NCI-H2171 (cell line): Measurements from ENCODE around the gene CDK11A.
"Not testable (repeated sequence)": the region's sequence is repeated elsewhere in the genome, so short reads cannot be mapped to it uniquely, and the experiment has no call there.

ENCODE experiments used
- DNase-seq: peaks from one replicate; lab custom pipeline; 2025; lab: John Stamatoyannopoulos, UW

Gene CDK11A

GRCh38 chr1:1684031-1684681, 40.0 kb downstream of the CDK11A start:
- DNase-seq, result no peak

- DNase-seq, result no peak
These were observed 40.9 kb downstream of the CDK11A start for GRCh38 chr1:1683104-1683905.

GRCh38 chr1:1680912-1681273, 43.3 kb downstream of the CDK11A start:
- DNase-seq, result no peak

- DNase-seq, result no peak
These were observed 43.9 kb downstream of the CDK11A start for GRCh38 chr1:1680031-1680911.

GRCh38 chr1:1678581-1679380, 45.4 kb downstream of the CDK11A start:
- DNase-seq, result no peak

- no peak for DNase-seq
These were observed 46.2 kb downstream of the CDK11A start for GRCh38 chr1:1677718-1678580.

GRCh38 chr1:1676087-1676486, 48.1 kb downstream of the CDK11A start:
- DNase-seq, result not testable (repeated sequence)

- DNase-seq, result not testable (repeated sequence)
These were observed 48.9 kb downstream of the CDK11A start for GRCh38 chr1:1675218-1675617.

- not testable (repeated sequence) for DNase-seq
These were observed 49.4 kb downstream of the CDK11A start for GRCh38 chr1:1674806-1675205.

- DNase-seq, result no peak
These were observed 51.8 kb downstream of the CDK11A start for GRCh38 chr1:1672181-1672965.

GRCh38 chr1:1671365-1672119, 52.6 kb downstream of the CDK11A start:
- no peak for DNase-seq

- no peak for DNase-seq
These were observed 53.3 kb downstream of the CDK11A start for GRCh38 chr1:1670866-1671265.

- DNase-seq, result no peak
These were observed 54.4 kb downstream of the CDK11A start for GRCh38 chr1:1669468-1670440.

- DNase-seq, result no peak
These were observed 57.6 kb downstream of the CDK11A start for GRCh38 chr1:1666526-1666925.

- DNase-seq, result no peak
These were observed 58.3 kb downstream of the CDK11A start for GRCh38 chr1:1665815-1666251.

- DNase-seq, result no peak
These were observed 59.0 kb downstream of the CDK11A start for GRCh38 chr1:1664941-1665814.

GRCh38 chr1:1664318-1664717, 59.8 kb downstream of the CDK11A start:
- DNase-seq, result not testable (repeated sequence)
